Activated CD8-positive, alpha-beta memory T cell treated with anti-CD3 and anti-CD28 coated beads for 4 hours (primary cell): Measurements from ENCODE around the gene TSPAN18.

Experiments used
- DNase-seq, 2 donors: peaks; one replicate each; pipeline ENCODE4 v3.0.0-alpha.2; 2020; ENCODE audit warnings: low read depth in 2 of 2

TSPAN18 gene

DNA sequence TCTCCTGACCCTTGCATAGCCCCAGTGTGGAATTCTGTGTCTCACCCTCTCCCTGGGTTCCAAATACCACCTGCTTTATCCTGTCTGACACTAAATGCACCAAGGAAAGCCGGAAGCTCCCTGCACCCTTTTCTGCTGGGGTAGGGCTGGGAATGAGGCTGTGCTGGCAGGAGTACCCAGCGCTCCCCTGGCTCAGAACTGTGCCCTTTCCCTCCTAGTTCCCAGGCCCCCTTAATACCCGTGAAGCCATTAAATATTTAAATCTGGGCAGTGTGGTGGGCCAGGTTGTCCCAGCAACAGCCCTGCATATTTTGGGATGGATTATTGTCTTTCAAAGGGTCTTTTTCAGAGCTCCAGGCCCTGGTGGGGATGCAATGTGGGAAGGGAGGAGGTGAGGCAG, 160.9 kb downstream of the TSPAN18 start:
- DNase-seq: no peak

DNA sequence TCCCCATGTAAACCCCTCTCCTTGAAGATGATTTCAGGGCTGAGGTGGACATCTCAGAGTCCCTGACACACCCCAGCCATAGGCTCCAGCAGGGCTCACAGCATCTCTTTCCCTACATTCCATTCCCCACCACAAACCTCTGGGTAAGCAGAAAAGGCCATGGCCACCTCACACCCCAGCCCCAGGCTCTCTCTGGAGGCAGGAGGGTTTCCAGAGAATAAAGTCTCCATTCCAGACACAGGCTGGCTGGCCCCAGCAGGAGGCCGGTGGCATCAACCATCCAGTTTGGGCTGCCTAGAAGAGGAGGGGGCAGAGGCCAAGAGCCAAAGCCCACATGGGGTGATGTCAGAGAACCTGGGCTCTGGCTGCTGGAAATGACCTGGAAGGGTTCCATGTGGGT, 162.5 kb downstream of the TSPAN18 start:
- no peak for DNase-seq

GRCh38 chr11:44892843-44893242, 166.1 kb downstream of the TSPAN18 start:
- DNase-seq: no peak

- DNase-seq: no peak
Observed at GRCh38 chr11:44893308-44893822, 166.6 kb downstream of the TSPAN18 start.

DNA sequence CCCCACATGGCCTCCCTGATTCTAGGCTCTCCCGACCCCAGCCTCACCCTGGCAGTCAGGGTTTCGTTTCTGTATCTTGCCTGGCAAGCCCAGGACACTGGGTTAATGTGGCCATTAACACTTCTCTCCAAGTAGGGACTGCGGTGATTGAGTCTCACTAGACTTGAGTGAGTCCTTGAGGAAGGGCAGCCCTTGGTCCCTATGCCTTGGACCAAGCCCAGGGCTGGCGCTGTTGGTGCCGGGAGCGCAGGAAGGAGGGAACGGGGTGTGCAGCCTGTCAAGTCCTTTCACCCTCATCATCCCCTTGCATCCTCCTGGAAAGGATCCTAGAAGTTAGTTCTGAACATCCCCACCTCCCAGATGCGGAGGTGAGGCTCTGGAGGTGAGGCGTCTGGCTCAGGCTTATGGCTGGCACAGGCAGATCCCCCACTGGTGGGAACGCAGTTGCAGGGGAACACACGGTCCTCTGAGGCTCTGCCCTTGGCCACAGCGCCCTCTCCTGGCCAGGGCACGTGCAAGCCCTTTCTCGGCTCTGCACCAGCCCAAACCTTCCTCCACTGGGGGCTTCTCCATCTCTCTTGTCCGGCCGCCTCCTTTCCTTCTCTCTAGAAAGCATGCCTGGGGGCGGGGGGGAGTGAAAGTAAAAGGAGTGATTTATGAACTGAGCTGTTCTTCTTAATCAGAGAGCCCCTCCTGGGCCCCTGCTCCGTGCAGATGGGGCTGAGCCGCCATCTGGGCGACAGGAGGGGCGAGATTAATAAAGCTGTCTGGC, 167.3 kb downstream of the TSPAN18 start:
- DNase-seq: peak; percentile 14 to 24

GRCh38 chr11:44899959-44900358, 173.2 kb downstream of the TSPAN18 start:
- DNase-seq: no peak

DNA sequence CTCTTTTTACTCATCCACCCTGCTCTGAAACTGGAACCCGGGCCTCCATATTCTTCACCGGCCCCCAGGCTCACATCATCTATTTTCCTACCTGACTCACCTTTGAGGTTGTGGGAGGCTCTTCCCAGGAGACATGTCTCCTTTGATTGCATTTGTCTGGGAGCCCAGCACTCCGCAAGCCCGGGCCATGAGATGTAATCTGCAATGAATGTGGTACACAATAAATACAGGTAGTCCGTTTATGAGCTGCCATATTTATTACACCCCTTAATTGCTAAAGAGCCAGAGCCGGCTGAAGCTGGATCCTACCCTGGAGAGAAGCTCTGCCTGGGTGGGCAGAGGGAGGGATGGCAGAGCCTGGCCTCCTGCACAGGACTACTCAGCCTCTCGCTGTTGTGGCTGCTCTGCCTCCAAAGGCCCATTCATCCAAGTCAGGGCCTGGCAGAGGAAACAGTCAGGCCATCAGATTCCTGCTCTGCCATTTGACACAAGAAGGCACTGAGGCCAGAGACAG, 174.4 kb downstream of the TSPAN18 start:
- DNase-seq: no peak

GRCh38 chr11:44901786-44902185, 175.0 kb downstream of the TSPAN18 start:
- DNase-seq: no peak

DNA sequence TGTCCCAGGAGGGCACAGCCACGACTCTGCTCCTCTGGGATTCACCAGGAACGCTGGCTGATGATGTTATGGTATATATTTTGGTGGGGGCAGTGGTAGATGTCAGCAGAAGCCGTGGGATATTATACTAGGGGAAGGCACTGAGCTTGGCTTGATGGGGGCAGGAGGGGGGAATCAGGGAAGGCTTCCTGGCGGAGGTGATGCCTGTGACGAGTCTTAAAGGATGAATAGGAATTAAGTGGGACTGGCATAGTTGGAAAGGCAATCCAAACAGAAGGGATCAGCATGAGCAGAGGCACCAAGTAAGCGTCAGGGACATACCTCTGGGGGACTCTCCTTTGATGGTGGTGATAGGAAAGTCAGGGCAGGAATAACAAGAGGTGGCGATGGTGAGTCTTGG, 176.3 kb downstream of the TSPAN18 start:
- no peak for DNase-seq

GRCh38 chr11:44903518-44903917, 176.8 kb downstream of the TSPAN18 start:
- DNase-seq: no peak

DNA sequence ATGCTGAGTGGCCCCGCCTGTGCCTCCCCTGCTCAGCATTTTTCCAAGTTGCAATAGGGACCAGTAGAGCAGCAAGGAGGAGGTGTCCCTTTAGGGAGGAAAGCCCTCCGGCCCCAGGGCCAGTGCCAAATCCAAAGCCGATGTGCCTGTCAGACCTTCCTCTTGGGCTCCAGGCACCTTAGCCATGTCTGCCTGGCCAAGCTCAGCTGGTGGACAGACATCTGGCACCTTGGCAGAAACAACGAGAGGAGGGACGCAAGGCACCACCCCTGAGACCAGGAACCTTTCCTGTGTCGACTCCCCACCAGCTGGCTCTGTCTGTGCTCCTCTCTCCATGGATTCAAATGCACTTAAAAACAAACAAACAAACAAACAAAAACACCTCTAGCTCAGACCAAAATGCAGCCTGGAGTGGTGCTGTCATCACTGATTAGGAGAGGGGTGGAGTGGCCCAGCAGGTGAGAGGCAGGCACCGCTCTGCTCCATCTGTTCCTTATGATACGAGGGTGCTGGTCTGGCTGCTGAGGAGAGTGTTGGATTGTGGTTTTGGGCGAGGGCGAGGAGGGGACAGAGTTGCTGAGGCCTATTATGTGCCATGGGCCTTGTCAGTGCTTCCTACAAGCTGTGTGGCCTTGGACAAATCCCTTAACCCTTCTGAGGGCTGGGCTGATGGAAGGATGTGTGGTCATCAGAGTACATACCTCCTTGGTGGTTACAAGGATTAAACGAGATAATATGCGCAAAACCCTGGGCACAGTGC, 177.7 kb downstream of the TSPAN18 start:
- no peak for DNase-seq

DNA sequence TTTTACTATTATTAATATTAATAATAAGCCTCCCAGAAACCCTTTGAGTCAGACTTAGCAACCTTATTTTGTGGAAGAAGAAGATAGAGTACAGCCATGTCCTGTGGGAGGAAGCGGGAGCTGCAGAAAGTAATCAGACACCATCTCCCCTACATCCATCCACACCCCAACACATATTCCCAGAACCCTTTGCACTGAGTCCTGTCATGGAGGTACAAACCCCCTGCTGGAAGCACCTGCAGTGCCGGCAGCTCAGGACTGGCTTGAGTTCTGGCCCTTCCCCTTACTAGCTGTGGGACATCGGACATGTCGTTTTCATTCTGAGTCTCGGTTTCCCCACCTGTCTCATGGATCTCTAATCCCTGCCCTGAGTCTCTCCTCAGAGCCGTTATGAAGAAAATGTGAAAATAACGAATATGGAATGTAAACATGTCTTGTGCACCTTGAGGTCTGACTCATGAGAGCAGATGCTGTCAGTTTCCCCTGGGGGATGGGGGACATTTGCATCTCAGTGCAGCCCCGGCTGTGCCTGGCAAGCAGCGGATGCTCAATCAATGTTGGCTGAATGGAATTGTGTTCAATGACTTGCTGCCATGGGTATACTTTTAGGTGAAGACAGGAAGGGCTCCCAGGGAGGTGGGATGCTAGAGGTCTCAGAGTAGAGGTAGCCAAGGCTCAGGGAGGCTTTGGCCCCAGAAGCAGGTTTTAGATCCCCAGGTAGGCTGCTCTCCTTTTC, 178.5 kb downstream of the TSPAN18 start:
- DNase-seq: no peak

DNA sequence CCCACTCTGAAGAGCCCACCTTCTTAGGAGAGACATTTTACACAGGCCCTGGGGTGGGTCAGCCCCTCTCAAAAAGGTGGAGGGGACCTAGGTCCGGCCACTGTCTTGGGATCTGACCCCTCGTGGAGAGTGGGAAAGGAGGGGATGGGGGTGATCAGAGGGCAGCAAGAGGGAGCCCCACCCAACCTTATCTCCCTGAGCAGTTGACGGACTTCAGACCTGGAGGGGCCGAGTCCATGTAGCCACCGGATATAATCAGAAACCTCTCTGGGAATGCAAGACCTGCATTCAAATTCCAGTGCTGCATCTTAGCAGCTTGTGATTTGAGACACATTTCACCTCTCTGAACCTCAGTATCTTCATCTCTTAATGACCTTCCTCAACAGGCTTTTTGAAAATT, 179.9 kb downstream of the TSPAN18 start:
- DNase-seq: no peak

DNA sequence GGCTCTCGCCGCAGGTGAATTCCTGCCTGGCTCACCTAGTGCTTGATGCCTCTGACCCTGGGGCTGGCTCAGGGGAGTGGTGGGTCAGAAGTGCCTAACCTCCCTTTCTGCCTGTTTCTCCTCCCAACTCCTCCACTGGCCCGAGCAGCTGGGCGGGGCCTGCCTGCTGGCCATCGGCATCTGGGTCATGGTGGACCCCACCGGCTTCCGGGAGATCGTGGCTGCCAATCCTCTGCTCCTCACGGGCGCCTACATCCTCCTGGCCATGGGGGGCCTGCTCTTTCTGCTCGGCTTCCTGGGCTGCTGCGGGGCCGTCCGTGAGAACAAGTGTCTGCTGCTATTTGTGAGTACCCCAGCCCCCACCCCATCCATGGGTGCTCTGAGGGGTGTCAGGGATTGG, 182.8 kb downstream of the TSPAN18 start:
- DNase-seq: no peak

DNA sequence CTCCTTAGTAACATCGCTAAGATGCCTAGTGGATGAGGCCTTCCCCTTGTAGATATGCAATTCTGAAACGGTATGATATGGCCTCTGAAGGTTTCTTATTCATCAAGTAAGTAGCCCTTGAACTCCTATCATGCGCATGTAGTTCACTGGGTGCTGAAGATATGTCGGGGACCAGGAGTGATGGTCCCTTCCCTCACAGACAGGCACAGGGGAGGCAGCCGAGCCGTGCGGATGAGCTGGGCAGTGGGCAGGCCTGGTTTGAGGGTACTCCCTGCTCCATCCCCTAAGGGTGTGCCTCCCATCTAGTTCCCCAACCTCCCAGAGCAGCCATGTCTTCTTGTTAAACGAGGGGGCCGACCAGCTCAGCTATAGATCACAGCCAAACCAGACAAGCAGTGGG, 183.8 kb downstream of the TSPAN18 start:
- no peak for DNase-seq

- DNase-seq: peak; percentile 69 to 71
Observed at GRCh38 chr11:44911029-44911814, 184.5 kb downstream of the TSPAN18 start.

GRCh38 chr11:44912270-44912987, 185.7 kb downstream of the TSPAN18 start:
- DNase-seq: no peak

DNA sequence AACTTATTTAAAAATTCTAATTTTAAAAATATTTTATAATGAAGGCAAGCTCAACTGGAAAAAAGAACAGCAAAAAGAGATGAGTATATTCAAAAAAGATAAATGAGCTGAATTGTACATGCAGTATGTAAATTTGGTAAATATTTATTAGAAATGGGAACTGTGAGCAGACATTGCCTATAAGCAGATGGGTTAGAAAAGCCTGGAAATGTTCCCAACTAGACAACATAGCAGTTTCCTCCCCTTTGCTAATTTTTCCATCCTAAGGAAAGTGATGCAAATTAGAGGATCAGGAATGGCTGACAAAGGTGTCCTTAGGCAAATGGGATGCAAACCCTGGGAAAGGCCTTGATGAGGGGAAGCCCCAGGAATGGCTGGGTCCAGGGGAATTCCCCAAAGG, 186.7 kb downstream of the TSPAN18 start:
- DNase-seq: no peak

- no peak for DNase-seq
Observed at GRCh38 chr11:44914105-44914504, 187.3 kb downstream of the TSPAN18 start.

- DNase-seq: no peak
Observed at GRCh38 chr11:44915004-44915403, 188.2 kb downstream of the TSPAN18 start.

- no peak for DNase-seq
Observed at GRCh38 chr11:44915621-44916020, 188.9 kb downstream of the TSPAN18 start.
